Ishikawa (cell line): ENCODE measurements around the gene ZSCAN5C.
"Not testable (repeated sequence)": the region's sequence is repeated elsewhere in the genome, so short reads cannot be mapped to it uniquely, and the experiment has no call there.

ENCODE experiments used
- CEBPB ChIP-seq: IDR thresholded peaks from 2 replicates; pipeline ENCODE4 v1.6.1; 2012
- CREB1 ChIP-seq: IDR thresholded peaks from 2 replicates; pipeline ENCODE4 v1.6.1; 2012; ENCODE audit warnings: low read depth
- EGR1 ChIP-seq: IDR thresholded peaks from 2 replicates; pipeline ENCODE4 v1.6.1; 2012
- EP300 ChIP-seq: IDR thresholded peaks from 2 replicates; pipeline ENCODE4 v1.6.1; 2012; ENCODE audit warnings: borderline replicate concordance
- FOXM1 ChIP-seq: IDR thresholded peaks from 2 replicates; pipeline ENCODE4 v1.6.1; 2012; ENCODE audit warnings: low read depth, borderline replicate concordance
- MAX ChIP-seq: IDR thresholded peaks from 2 replicates; pipeline ENCODE4 v1.6.1; 2012
- NFIC ChIP-seq: IDR thresholded peaks from 2 replicates; pipeline ENCODE4 v1.6.1; 2012
- RAD21 ChIP-seq: IDR thresholded peaks from 2 replicates; pipeline ENCODE4 v1.6.1; 2012; ENCODE audit warnings: low read depth
- REST ChIP-seq: IDR thresholded peaks from 2 replicates; pipeline ENCODE4 v1.6.1; 2012; ENCODE audit warnings: low read depth, mild to moderate bottlenecking
- TAF1 ChIP-seq: IDR thresholded peaks from 2 replicates; pipeline ENCODE4 v1.6.1; 2012; ENCODE audit warnings: low read depth, mild to moderate bottlenecking
- TCF12 ChIP-seq: IDR thresholded peaks from 2 replicates; pipeline ENCODE4 v1.6.1; 2012; ENCODE audit warnings: low read depth
- TEAD4 ChIP-seq: IDR thresholded peaks from 2 replicates; pipeline ENCODE4 v1.6.1; 2012
- USF1 ChIP-seq: IDR thresholded peaks from 2 replicates; pipeline ENCODE4 v1.6.1; 2012
- YY1 ChIP-seq: IDR thresholded peaks from 2 replicates; pipeline ENCODE4 v1.6.1; 2012; ENCODE audit warnings: low read depth
- ZBTB7A ChIP-seq: IDR thresholded peaks from 2 replicates; pipeline ENCODE4 v1.6.1; 2012; ENCODE audit warnings: low read depth

The ZSCAN5C gene

GRCh38 chr19:56170261-56170660, 31.8 kb upstream of the ZSCAN5C start:
- TF ChIP-seq CREB1, result no peak
- peak; percentile 64 for TF ChIP-seq USF1
- TF ChIP-seq YY1, result no peak
- no peak for TF ChIP-seq TEAD4
- TF ChIP-seq MAX, result peak; percentile 53
- TF ChIP-seq EGR1, result no peak

- TF ChIP-seq MAX, result no peak
- no peak for TF ChIP-seq RAD21
- no peak for TF ChIP-seq REST
- no peak for TF ChIP-seq TCF12
- TF ChIP-seq EGR1, result no peak
Measured at GRCh38 chr19:56174086-56174485, 28.0 kb upstream of the ZSCAN5C start.

GRCh38 chr19:56174550-56174949, 27.5 kb upstream of the ZSCAN5C start:
- TF ChIP-seq RAD21 (no peak), USF1 (no peak), NFIC (no peak), CREB1 (no peak), TEAD4 (no peak), ZBTB7A (no peak), YY1 (no peak), TAF1 (no peak), TCF12 (no peak), EGR1 (no peak)

GRCh38 chr19:56175861-56176307, 26.2 kb upstream of the ZSCAN5C start, which contains the start of gene GALP:
Gene GALP (plus strand): TSS chr19:56176008. CDS start chr19:56177109, 1,101 bp downstream.
- TF ChIP-seq ZBTB7A, EP300, RAD21: not testable (repeated sequence)

GRCh38 chr19:56176881-56177280, 25.2 kb upstream of the ZSCAN5C start:
- TF ChIP-seq USF1 (no peak), NFIC (no peak), EP300 (no peak), RAD21 (no peak), CEBPB (no peak), CREB1 (no peak), MAX (no peak), TAF1 (no peak)

GRCh38 chr19:56177564-56178243, 24.4 kb upstream of the ZSCAN5C start:
- TF ChIP-seq CREB1, result no peak
- no peak for TF ChIP-seq NFIC

- TF ChIP-seq CREB1, result no peak
- TF ChIP-seq USF1, result no peak
- no peak for TF ChIP-seq NFIC
- TF ChIP-seq TAF1, result no peak
- no peak for TF ChIP-seq TEAD4
- no peak for TF ChIP-seq MAX
- TF ChIP-seq RAD21, result no peak
- no peak for TF ChIP-seq EGR1
- no peak for TF ChIP-seq ZBTB7A
- TF ChIP-seq FOXM1, result no peak
- TF ChIP-seq EP300, result no peak
Measured at GRCh38 chr19:56189785-56190184, 12.3 kb upstream of the ZSCAN5C start.
